ENCODE results near the gene COPZ1. TPM values are rescaled to one million over a fixed set of nuclear protein-coding genes. Genes with fewer than 3 reads are reported as not detected.
"Not testable (repeated sequence)": the region's sequence is repeated elsewhere in the genome, so short reads cannot be mapped to it uniquely, and the experiment has no call there.

The COPZ1 gene
- polyA plus RNA-seq (ENCODE audit: insufficient read length): 225 TPM
- long read RNA-seq, donor 1, transcript COPZ1-201 (9 exons, 1,897 nt): major isoform, 133 of 166 reads
- long read RNA-seq, donor 1, partial matches to known transcripts: 22 of 166 reads
- long read RNA-seq, donor 1, other reads (novel, unspliced or antisense): 0 of 166 reads
- long read RNA-seq, donor 2, transcript COPZ1-201 (9 exons, 1,897 nt): major isoform, 95 of 174 reads
- long read RNA-seq, donor 2, transcript COPZ1-202 (8 exons, 880 nt): minor isoform, 5 of 174 reads
- long read RNA-seq, donor 2, partial matches to known transcripts: 65 of 174 reads
- long read RNA-seq, donor 2, other reads (novel, unspliced or antisense): 5 of 174 reads
- long read RNA-seq, donor 3, transcript COPZ1-201 (9 exons, 1,897 nt): major isoform, 75 of 94 reads
- long read RNA-seq, donor 3, partial matches to known transcripts: 8 of 94 reads
- long read RNA-seq, donor 3, other reads (novel, unspliced or antisense): 0 of 94 reads
- long read RNA-seq, donor 4, transcript COPZ1-201 (9 exons, 1,897 nt): major isoform, 10 of 13 reads
- long read RNA-seq, donor 4, partial matches to known transcripts: 0 of 13 reads
- long read RNA-seq, donor 4, other reads (novel, unspliced or antisense): 0 of 13 reads
- long read RNA-seq, donor 5, transcript COPZ1-201 (9 exons, 1,897 nt): major isoform, 157 of 198 reads
- long read RNA-seq, donor 5, transcript COPZ1-202 (8 exons, 880 nt): minor isoform, 7 of 198 reads
- long read RNA-seq, donor 5, partial matches to known transcripts: 25 of 198 reads
- long read RNA-seq, donor 5, other reads (novel, unspliced or antisense): 0 of 198 reads
- long read RNA-seq, donor 6, transcript COPZ1-201 (9 exons, 1,897 nt): major isoform, 105 of 128 reads
- long read RNA-seq, donor 6, transcript COPZ1-202 (8 exons, 880 nt): minor isoform, 6 of 128 reads
- long read RNA-seq, donor 6, partial matches to known transcripts: 12 of 128 reads
- long read RNA-seq, donor 6, other reads (novel, unspliced or antisense): 0 of 128 reads
- long read RNA-seq, donor 7, transcript COPZ1-201 (9 exons, 1,897 nt): major isoform, 144 of 203 reads
- long read RNA-seq, donor 7, transcript COPZ1-202 (8 exons, 880 nt): minor isoform, 11 of 203 reads
- long read RNA-seq, donor 7, partial matches to known transcripts: 35 of 203 reads
- long read RNA-seq, donor 7, other reads (novel, unspliced or antisense): 5 of 203 reads
- long read RNA-seq, donor 8, transcript COPZ1-201 (9 exons, 1,897 nt): major isoform, 47 of 58 reads
- long read RNA-seq, donor 8, partial matches to known transcripts: 5 of 58 reads
- long read RNA-seq, donor 8, other reads (novel, unspliced or antisense): 0 of 58 reads

- peak; percentile 99 for DNase-seq
Observed at GRCh38 chr12:54324617-54325441, at the start of gene COPZ1. COPZ1 (plus strand) TSS chr12:54325131; CDS start chr12:54325164, 33 bp downstream.

- DNase-seq: no peak
Observed at GRCh38 chr12:54276368-54276767, 48.6 kb upstream of the COPZ1 start.

- DNase-seq: no peak
Observed at GRCh38 chr12:54277823-54278276, 47.1 kb upstream of the COPZ1 start.

- no peak for DNase-seq
Observed at GRCh38 chr12:54279227-54279631, 45.7 kb upstream of the COPZ1 start.

- DNase-seq: peak; percentile 100
Observed at GRCh38 chr12:54279632-54280467, 45.1 kb upstream of the COPZ1 start, which contains the start of gene CBX5. CBX5 (minus strand) TSS chr12:54280122; CDS start chr12:54257650, 22,472 bp downstream.

- DNase-seq: peak; percentile 99
Observed at GRCh38 chr12:54280468-54281260, 44.3 kb upstream of the COPZ1 start, which contains the start of gene HNRNPA1. HNRNPA1 (plus strand) TSS chr12:54280726; CDS start chr12:54280808, 82 bp downstream.

GRCh38 chr12:54281261-54281638 lies 43.7 kb upstream of the COPZ1 start:
- not testable (repeated sequence) for DNase-seq

- not testable (repeated sequence) for DNase-seq
Observed at GRCh38 chr12:54281694-54282093, 43.2 kb upstream of the COPZ1 start.

GRCh38 chr12:54282949-54283593 lies 41.9 kb upstream of the COPZ1 start:
- DNase-seq: no peak

GRCh38 chr12:54284070-54284780 lies 40.7 kb upstream of the COPZ1 start:
- not testable (repeated sequence) for DNase-seq

- no peak for DNase-seq
Observed at GRCh38 chr12:54285150-54286041, 39.5 kb upstream of the COPZ1 start.

- DNase-seq: no peak
Observed at GRCh38 chr12:54286042-54287030, 38.6 kb upstream of the COPZ1 start.

GRCh38 chr12:54287261-54288157 lies 37.4 kb upstream of the COPZ1 start:
- no peak for DNase-seq
